Body of pancreas (tissue), 4 donors: ENCODE data around the gene LRRC10B.

Source experiments
- POLR2A ChIP-seq, 3 donors: fragments of 450-650 bp; IDR thresholded peaks; one replicate each; pipeline ENCODE4 v1.6.1; 2016; ENCODE audit warnings: antibody characterized with exemption in 3 of 3, mild to moderate bottlenecking in 2 of 3
- TF ChIP-seq, protein P1 (sequence below), 7 experiments: fragments of 450-650 bp in 4 of 7; fragments of 200-600 bp in 3 of 7; sonication (generic) in 3 of 7; IDR thresholded peaks; one replicate each; pipeline ENCODE4 v1.5.1; 2016 to 2019; ENCODE audit warnings: antibody characterized with exemption in 7 of 7

DNA sequence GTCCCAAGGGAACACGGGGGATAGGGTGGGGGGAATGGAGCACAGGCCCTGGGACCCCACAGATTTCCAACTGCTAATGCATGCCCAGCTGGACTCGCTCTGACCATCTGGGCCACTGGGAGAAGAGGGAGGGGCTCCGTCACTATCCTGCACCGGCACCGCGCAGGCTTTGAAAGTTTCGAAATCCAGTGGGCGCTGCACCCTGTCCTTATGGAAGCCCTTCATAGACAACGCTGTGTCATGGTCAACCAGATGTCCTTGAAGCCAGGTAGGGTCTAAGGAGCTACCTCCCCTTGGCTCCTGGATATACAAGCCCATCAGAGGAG is 30.1 kb downstream of the LRRC10B start:
- TF ChIP-seq POLR2A (IDR thresholded peaks at IDR 0.05) = no peak
- TF ChIP-seq, protein P1, sequence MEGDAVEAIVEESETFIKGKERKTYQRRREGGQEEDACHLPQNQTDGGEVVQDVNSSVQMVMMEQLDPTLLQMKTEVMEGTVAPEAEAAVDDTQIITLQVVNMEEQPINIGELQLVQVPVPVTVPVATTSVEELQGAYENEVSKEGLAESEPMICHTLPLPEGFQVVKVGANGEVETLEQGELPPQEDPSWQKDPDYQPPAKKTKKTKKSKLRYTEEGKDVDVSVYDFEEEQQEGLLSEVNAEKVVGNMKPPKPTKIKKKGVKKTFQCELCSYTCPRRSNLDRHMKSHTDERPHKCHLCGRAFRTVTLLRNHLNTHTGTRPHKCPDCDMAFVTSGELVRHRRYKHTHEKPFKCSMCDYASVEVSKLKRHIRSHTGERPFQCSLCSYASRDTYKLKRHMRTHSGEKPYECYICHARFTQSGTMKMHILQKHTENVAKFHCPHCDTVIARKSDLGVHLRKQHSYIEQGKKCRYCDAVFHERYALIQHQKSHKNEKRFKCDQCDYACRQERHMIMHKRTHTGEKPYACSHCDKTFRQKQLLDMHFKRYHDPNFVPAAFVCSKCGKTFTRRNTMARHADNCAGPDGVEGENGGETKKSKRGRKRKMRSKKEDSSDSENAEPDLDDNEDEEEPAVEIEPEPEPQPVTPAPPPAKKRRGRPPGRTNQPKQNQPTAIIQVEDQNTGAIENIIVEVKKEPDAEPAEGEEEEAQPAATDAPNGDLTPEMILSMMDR (IDR thresholded peaks at IDR 0.05) = no peak
